Neuron (in vitro differentiated cells): ENCODE results near the gene HDGFL2.

ENCODE experiments used
- H2AFZ ChIP-seq: one replicate; pipeline ENCODE4 v1.6.1; 2013; ENCODE audit warnings: low read depth, mild to moderate bottlenecking, inconsistent platforms, low read length, moderate library complexity
- H3K27me3 ChIP-seq: one replicate; pipeline ENCODE4 v1.6.1; 2013; ENCODE audit warnings: low read length; ENCODE audit not compliant: insufficient read depth
- H3K36me3 ChIP-seq: one replicate; pipeline ENCODE4 v1.6.1; 2013; ENCODE audit warnings: low read length; ENCODE audit not compliant: insufficient read depth
- H3K4me1 ChIP-seq: one replicate; pipeline ENCODE4 v1.6.1; 2013; ENCODE audit warnings: low read length; ENCODE audit not compliant: insufficient read depth
- H3K4me3 ChIP-seq: 2 replicates; pipeline ENCODE4 v1.5.1; 2013; ENCODE audit warnings: mild to moderate bottlenecking, low read length, moderate library complexity
- H3K9me3 ChIP-seq: one replicate; pipeline ENCODE4 v1.6.1; 2013; ENCODE audit warnings: low read length

The HDGFL2 gene

DNA sequence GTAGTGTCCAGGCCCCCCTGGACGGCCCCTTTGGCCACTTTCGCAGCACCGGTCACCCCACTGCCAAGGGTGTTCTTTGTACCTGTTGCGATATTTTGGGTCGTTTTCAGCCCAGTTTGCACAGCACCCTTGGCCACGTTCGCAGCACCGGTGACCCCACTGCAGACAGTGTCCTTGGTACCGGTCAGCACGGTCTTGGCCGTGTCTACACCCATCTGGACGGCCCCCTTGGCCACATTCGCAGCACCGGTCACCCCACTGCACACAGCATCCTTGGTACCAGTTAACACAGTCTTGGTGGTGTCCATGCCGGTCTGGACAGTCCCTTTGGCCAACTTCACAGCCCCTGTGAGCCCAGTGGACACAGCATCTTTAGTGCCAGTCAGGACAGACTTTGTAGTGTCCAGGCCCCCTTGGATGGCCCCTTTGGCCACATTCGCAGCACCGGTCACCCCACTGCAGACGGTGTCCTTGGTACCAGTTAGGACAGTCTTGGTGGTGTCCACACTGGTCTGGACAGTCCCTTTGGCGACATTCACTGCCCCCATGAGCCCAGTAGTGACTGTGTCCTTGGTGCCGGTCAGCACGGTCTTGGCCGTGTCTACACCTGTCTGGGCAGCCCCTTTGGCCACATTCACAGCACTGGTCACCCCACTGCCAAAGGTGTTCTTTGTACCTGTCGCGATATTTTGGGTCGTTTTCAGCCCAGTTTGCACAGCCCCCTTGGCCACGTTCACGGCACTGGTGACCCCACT is 39.4 kb downstream of the HDGFL2 start:
- peaks cover 3% of the 10 kb centered on the region for H3K36me3 ChIP-seq
- H2AFZ ChIP-seq = no peak overlapping the region
- H3K27me3 ChIP-seq = no peaks in the 10 kb centered on the region
- H3K4me1 ChIP-seq = no peaks in the 10 kb centered on the region
- H3K4me3 ChIP-seq = no peak overlapping the region
- H3K9me3 ChIP-seq = no peaks in the 10 kb centered on the region

DNA sequence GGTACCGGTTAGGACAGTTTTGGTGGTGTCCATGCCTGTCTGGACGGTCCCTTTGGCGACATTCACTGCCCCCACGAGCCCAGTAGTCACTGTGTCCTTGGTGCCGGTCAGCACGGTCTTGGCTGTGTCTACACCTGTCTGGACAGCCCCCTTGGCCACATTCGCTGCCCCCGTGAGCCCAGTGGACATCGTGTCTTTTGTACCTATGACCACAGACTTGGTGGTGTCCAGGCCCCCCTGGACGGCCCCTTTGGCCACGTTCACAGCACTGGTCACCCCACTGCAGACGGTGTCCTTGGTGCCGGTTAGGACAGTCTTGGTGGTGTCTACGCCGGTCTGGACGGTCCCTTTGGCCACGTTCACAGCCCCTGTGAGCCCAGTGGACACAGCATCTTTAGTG is 40.0 kb downstream of the HDGFL2 start:
- Histone ChIP-seq H3K27me3 (no peaks in the 10 kb centered on the region), H3K4me1 (no peaks in the 10 kb centered on the region), H3K4me3 (no peak overlapping the region), H2AFZ (no peak overlapping the region), H3K9me3 (no peaks in the 10 kb centered on the region), H3K36me3 (no peaks in the 10 kb centered on the region)

DNA sequence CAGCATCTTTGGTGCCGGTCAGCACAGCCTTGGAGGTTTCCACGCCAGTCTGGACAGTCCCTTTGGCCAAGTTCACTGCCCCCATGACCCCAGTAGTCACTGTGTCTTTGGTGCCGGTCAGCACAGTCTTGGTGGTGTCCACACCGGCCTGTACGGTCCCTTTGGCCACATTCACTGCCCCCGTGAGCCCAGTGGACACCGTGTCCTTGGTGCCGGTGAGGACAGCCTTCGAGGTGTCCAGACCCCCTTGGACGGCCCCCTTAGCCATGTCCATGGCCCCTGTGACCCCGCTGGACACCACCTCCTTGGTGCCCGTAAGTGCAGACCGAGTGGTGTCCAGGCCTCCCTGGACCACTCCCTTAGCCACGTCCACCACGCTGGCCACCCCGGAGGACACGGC is 41.2 kb downstream of the HDGFL2 start:
- Histone ChIP-seq H3K9me3 (no peaks in the 10 kb centered on the region), H3K36me3 (no peaks in the 10 kb centered on the region), H3K4me1 (no peaks in the 10 kb centered on the region), H3K27me3 (no peaks in the 10 kb centered on the region), H2AFZ (no peak overlapping the region), H3K4me3 (no peak overlapping the region)

DNA sequence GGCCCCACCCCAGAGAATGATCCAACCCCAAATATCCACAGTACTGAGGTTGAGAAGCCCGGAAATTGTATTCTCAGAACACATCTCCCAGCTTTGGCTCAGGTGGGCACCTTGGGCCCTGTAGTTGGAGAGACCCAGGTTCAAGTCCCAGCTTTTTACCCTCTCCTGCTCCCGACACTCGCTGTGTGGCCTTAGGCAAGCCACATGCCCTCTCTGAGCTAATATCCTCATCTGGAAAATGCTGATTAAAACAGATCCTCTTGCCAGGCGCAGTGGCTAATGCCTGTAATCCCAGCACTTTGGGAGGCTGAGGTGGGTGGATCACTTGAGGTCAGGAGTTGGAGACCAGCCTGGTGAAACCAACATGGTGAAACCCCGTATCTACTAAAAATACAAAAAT is 43.6 kb downstream of the HDGFL2 start:
- Histone ChIP-seq H3K27me3 (no peaks in the 10 kb centered on the region), H2AFZ (no peak overlapping the region), H3K9me3 (no peaks in the 10 kb centered on the region), H3K4me1 (no peaks in the 10 kb centered on the region), H3K36me3 (no peaks in the 10 kb centered on the region), H3K4me3 (no peak overlapping the region)

DNA sequence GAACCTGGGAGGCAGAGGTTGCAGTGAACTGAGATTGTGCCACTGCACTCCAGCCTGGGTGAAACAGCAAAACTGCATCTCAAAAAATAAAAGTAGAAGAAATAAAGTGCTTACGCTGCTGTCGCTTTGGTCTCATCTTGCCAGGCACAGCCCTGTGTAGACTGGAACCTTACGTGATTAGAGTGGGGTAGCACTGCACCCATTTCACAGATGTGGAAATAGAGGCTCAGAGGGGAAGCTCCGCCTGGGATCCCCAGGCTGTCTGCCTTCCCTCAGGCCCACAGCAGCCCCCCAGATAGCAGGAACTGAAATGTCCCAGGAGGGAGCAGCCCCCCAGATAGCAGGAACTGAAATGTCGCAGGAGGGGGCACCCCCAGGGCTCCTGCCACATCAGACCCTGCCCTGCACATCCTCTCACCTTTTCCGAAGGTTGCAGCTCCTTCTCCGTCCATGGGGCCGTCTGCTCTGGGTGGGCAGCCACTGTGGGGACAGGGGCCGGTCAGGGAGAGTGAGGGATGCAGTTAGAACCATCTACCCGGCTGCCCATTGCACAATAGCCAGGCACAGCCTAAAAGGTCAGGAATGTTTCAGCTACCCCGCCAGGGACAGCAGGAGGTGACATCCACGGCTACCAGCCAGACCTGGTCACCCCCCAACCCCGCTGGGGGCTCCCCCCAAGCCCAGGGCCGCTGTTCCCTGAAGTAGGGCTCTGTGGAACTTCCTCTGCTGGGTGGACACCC is 44.3 kb downstream of the HDGFL2 start:
- Histone ChIP-seq H2AFZ (no peak overlapping the region), H3K9me3 (no peaks in the 10 kb centered on the region), H3K27me3 (no peaks in the 10 kb centered on the region), H3K4me1 (no peaks in the 10 kb centered on the region), H3K36me3 (no peaks in the 10 kb centered on the region), H3K4me3 (no peak overlapping the region)

DNA sequence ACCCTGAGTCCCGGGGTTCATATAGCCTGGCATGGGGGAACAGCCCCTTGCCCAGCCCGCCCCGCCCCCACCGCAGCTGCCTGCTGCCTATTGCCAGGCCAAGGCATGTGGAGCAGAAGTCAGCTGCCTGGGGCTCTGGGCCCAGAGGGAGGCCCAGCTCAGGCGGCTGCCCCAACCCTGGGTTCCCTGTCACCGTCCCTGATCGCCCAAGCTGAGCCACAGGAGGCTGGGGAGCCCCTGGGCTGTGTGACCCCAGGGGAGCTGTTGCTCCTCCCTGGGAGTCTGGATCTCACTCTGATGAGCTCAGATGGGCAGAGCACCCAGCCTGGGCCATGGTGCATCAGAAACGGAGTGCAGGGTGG is 44.8 kb downstream of the HDGFL2 start:
- Histone ChIP-seq H3K4me3 (no peak overlapping the region), H3K4me1 (no peaks in the 10 kb centered on the region), H3K36me3 (no peaks in the 10 kb centered on the region), H3K27me3 (no peaks in the 10 kb centered on the region), H3K9me3 (no peaks in the 10 kb centered on the region), H2AFZ (no peak overlapping the region)

DNA sequence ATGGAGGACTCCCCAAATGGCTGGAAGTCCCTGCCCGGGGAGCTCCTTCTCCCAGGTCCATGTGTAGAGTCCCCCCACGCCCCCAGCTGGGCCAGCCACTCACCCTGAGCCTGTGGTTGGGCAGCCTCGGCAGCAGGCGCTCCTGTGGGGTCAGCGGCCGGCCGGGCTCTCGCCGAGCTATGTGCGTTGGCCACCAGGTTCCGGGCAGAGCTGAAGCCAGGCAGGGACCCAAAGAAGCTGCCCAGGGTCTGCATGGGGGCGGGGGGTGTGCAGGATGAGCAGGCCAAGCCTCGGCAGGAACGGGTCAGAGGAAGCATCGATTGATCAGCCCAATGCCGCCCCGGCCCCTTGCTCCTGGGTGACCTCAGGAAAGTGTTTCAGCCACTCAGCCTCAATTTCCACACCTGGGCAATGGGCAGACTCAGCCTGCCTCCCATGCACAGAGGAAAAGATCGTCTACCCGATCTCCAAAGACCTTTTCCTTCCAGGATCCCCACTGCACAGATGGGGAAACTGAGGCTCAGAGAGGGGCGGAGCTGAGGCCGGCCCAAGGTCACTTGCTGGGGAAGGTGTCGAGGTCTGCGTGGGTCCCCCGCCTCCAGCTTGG is 45.5 kb downstream of the HDGFL2 start:
- H3K36me3 ChIP-seq = no peaks in the 10 kb centered on the region
- no peaks in the 10 kb centered on the region for H3K27me3 ChIP-seq
- H3K9me3 ChIP-seq = no peaks in the 10 kb centered on the region
- no peaks in the 10 kb centered on the region for H3K4me1 ChIP-seq
- H3K4me3 ChIP-seq = no peak overlapping the region
- no peak overlapping the region for H2AFZ ChIP-seq

DNA sequence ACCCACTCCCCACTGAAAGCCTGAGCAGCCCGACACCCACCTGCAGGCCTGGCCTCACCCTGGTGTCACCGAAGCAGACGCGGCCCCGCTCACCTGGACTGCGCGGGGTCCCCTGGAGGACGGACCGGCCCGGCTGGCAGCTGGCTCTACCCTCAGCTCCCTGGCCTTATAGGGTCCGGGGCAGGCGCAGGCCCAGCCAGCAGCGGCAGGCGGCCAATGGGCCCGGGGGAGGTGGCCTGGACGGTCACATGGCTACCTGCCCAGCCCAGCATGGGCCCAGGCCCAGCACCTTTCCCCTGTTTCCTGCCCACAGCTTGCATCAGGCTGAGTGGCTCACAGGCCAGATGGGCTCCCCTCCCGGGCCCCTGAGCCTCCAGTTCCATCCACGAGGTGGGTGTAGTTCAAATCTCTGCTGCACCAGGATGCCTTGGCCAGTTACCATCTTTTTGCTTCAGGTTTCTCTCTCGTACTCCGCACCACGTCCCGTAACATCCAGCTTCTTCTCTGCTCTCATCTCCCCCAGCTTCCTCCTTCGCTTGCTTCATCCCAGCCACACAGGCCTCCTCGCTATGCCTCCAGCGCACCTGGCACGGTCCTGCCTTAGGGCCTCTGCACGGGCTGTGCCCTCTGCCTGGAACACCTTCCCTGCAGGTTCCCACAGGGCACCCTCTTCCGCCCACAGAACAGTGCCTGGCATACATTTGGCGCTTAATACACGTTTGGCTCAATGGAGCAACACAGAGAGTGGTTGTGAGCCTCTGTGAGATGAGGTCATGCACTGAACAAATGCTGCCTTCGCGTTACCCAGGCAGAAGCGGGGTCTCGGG is 46.5 kb downstream of the HDGFL2 start, which contains the start of gene PLIN4:
TSS of gene PLIN4 (minus strand) at position 142 of the 827 bp plus-strand sequence. CDS start 214 bp downstream, outside the sequence.
- Histone ChIP-seq H3K36me3 (no peaks in the 10 kb centered on the region), H3K27me3 (no peaks in the 10 kb centered on the region), H3K9me3 (no peaks in the 10 kb centered on the region), H3K4me1 (no peaks in the 10 kb centered on the region), H3K4me3 (no peak within 1 kb of the TSS), H2AFZ (no peak within 1 kb of the TSS)

DNA sequence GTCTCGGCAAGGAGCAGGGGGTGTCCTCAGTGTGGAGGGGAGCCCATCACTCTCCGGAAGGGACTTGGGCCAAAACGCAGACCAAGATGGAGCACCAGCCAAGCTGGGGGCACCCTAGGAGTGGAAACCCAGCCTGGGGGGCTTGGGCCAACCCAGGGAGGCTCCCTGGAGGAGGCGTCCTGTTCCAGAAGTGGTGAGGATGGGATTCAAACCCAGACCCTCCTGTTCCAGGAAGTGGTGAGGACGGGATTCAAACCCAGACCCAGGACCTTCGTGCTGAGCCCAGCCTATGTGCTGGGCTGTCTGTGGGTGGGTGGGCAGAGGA is 47.0 kb downstream of the HDGFL2 start:
- Histone ChIP-seq H3K4me1 (no peaks in the 10 kb centered on the region), H3K9me3 (no peaks in the 10 kb centered on the region), H3K27me3 (no peaks in the 10 kb centered on the region), H3K36me3 (no peaks in the 10 kb centered on the region), H3K4me3 (no peak overlapping the region), H2AFZ (no peak overlapping the region)

DNA sequence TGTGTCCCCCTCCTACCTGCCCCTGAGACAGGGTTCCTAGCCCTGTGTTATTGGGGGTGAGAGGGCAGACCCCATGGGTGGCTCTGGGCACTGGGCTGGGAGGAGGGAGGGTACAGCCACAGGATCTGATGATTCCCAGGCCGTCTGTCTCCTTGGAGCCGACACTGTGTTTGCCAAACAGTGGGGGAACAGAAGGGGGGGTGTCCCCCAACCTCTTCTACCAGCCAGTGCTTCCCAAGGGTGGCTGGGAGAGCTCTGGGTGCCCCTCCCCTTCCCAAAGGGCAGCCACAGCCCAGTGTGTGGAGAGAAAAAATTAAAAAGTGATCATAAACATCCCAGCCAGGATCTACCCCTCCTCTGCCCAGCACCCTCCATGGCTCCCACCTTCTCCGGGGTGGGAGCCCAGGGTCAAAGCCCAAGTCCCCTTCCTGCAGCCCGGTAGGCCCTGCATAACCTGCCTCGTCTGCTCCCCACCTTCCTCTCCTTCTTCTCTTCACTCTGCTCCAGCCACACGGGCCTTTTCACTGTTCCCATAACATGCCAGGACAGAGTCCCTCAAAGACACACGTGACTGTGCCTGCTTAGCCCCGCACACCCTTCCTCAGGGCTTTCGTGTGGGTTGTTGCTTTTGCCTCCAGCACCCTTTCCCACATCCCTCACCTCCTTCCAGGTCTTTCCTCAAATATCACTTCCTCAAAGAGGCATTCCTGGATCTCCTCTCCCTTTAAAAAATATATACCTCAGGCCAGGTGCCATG is 47.6 kb downstream of the HDGFL2 start:
- Histone ChIP-seq H3K27me3 (no peaks in the 10 kb centered on the region), H3K9me3 (no peaks in the 10 kb centered on the region), H3K36me3 (no peaks in the 10 kb centered on the region), H3K4me3 (no peak overlapping the region), H3K4me1 (no peaks in the 10 kb centered on the region), H2AFZ (no peak overlapping the region)

DNA sequence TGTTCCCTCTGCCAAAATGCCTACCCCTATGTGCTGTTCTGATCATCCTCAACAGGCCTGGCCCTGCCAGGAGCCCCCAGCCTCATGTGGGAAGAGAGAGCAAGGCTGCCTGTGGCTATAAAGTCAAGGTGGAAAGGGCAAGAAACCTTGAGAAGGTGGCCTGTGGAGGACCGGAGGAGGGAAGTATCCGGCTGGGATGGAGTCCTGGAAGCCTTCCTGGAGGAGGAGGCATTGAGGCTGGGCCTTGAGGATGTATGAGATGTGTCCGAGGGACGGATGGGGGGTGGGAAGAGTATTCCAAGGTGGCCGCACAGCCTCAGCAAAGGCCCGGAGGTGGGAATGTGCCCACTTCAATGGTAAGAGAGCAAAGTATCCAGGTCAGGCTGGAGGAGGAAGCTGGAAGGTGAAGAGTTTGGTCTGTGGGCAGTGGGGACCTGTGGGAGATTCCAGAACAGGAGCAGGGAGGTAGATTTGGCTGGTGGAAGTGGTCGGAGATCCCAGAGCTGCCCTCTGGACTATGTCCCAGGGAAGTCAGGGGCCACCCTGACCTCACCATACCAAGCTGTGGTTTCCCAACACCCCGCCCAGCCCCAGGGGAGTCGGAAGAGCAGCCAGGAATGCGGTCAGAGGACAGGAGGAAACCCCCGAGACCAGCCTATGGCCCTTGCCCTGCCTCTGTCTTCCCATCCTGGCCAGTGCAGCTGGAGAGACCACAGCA is 49.2 kb downstream of the HDGFL2 start:
- Histone ChIP-seq H3K4me1 (no peaks in the 10 kb centered on the region), H3K4me3 (no peak overlapping the region), H3K9me3 (no peaks in the 10 kb centered on the region), H3K36me3 (no peaks in the 10 kb centered on the region), H2AFZ (no peak overlapping the region), H3K27me3 (no peaks in the 10 kb centered on the region)

DNA sequence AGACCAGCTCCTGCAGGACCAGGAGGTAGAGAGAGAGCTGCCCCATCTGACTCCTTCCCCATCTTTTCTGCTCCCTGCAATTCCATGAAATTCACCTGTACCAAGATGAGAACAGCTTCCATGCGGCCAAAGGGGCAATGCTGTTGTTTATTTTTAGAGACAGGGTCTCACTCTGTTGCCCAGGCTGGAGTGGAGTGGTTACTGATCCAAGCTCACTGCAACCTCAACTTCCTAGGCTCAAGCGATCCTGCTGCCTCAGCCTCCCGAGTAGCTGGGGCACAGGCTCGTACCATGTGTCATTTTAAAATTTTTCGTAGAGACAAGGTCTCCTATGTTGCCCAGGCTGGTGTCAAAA is 49.8 kb downstream of the HDGFL2 start:
- Histone ChIP-seq H2AFZ (no peak overlapping the region), H3K4me1 (no peaks in the 10 kb centered on the region), H3K36me3 (no peaks in the 10 kb centered on the region), H3K27me3 (no peaks in the 10 kb centered on the region), H3K4me3 (no peak overlapping the region), H3K9me3 (no peaks in the 10 kb centered on the region)
